EL (cell line): ENCODE measurements around the gene NR1I2.
A peak's percentile ranks its signal among the peaks of the same experiment; 100 is the strongest.

Experiments used
- DNase-seq: peaks from one replicate; pipeline ENCODE4 v3.0.0-alpha.2; 2016

NR1I2 gene

DNA sequence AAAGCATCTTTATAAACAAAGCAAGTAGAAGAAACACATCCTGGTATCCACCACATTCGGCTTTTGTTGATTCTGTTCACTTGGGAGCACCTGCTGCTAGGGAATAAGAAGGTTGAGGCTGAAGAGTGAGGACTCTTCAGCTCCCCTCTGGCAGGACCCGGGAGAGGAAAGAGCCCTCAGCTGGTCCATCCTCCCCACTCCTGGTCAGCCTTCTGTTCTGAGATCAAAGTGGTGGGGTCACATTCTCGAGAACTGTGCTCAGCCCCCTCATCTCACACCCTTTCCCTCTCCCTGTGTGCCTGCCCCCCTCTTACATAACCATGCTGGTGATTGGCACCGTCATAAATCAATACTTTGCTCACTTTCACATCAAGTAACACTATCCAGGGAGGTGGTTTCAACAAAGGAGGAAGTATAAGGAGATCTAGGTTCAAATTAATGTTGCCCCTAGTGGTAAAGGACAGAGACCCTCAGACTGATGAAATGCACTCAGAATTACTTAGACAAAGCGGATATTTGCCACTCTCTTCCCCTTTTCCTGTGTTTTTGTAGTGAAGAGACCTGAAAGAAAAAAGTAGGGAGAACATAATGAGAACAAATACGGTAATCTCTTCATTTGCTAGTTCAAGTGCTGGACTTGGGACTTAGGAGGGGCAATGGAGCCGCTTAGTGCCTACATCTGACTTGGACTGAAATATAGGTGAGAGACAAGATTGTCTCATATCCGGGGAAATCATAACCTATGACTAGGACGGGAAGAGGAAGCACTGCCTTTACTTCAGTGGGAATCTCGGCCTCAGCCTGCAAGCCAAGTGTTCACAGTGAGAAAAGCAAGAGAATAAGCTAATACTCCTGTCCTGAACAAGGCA is at the start of gene NR1I2:
Gene NR1I2 (plus strand): TSS at position 772 of the 869 bp plus-strand sequence.
- DNase-seq, result no peak

DNA sequence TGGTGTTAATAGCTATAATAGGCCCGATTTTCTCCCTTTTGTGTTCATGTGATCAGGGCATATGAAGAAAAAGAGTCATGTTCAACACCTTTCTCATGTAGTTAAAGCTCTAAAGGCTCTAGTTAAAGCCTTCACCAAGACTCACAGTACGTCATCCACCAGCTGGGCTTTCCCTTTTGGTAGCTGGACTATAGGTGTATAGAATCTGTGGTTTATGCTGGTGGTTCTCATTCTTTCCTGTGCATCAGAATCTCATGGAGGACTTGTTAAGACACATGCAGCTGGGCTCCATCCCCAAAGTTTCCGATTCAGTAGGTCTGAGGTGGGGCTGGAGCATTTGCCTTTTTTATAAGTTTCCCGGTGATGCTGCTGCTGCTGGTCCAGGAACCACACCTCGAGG is 48.1 kb upstream of the NR1I2 start:
- no peak for DNase-seq

DNA sequence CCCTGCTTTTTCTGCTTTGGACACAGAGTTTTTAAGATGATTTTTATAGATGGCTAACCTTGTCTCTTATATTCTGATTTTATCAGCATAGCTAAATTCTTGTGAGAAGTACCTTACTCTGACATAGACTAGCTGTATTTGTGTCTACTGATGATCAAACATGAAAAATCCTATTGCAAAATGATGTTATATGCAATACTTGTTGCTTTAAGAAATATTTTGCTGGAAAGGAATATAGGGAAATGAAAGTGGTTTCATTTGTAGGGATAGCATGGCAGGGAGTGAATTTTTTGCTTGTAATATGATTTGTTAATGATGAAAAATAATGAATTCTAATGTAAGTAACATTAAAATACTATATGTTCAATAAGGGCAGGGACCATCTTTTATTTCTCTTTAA is 43.2 kb upstream of the NR1I2 start:
- no peak for DNase-seq

DNA sequence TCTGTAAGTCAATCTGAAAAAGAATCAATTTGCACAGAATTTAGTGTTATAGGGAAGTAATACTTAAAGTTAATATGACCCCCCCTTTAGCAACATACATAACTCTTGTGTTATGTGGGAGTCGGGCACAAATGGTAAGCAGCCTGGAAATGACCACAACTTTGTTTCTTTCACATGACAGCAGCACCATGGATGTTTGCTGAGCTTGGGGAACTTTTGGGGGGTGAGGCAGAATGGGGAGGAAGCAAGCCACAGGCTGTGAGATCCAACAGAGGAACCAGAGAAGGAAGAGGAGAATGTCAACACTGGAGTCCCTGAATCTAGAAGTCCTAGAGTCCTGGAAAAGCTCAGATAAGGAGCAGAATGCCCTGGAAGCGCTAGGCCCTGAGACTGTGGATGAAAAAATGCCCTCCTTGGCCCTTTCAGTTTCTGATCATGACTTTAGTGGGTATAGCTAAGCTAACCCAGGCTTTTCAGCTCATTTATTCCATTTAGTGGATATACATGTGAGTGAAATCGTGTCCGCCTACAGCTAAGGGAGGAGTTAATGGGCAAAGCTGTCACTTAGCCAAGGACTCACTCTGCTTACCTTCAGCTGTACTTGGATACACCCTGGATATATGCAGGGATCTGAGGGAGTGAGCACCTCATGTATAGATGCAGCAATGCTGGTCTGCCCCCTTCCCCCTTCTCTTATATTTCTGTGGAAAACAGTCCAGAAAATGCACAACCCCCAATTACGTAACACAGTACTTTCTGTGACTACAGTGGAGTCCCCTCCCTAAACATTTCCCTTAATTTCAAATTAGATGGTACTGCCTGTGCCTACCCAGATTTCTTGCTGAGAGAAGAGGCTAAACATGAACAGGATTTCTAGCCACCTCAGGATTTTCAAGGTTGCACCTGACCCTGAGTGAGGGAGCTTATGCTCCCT is 40.0 kb upstream of the NR1I2 start:
- no peak for DNase-seq

DNA sequence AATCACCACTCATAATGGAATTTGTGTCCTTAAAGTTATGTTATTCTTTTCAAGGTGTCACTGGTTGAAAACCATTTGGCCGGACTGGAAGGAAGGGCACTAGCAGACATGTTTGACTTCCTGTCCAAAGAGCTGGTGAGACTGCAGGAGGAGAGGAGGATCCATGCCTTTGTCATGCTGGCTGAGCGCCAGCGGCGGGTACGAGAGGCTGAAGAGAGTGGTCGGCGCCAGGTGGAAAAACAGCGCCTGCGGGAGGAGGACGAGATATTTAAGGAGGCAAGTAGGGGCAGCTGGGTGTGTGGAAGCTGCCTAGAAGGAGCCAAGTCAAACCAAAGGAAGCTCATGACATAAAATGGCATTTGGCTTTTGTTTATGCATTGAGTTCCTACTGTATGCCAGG is 38.0 kb upstream of the NR1I2 start:
- DNase-seq, result no peak

DNA sequence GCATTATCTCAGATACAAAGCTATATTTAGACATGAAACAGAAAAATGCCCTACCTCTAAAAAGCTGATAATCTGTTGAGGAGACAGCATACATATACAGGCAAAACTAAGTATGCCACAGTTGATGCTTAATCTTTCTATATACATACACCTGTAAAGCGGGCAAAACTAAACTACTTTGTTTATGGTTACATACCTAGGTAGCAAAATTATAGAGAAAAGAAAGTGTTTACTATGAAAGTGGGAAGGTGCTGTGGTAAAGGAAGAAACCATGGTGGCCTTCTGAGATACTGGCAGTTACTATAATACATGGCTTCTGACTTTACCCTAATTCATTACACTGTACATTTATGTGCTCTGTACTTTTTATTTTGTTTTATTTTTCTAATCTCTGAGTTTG is 36.0 kb upstream of the NR1I2 start:
- no peak for DNase-seq

DNA sequence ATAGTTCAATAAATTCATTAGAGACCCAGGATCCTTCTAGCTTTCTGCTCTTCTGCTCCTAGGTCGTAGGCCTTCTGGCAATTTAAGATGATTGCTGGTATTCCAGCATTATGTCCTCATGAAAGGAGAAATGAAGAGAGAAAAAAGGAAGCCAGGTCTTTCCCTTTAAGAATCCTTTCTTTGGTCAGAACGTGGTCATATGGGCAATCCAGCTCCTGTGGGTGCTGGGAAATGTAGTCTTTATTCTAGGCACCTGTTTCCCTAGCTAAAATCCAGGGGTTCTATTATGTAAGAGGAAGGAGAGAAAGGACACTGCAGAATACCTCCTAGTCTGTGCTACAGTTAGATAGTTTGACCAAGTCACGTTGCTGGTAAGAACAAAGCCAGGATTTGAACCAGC is 35.5 kb upstream of the NR1I2 start:
- no peak for DNase-seq

DNA sequence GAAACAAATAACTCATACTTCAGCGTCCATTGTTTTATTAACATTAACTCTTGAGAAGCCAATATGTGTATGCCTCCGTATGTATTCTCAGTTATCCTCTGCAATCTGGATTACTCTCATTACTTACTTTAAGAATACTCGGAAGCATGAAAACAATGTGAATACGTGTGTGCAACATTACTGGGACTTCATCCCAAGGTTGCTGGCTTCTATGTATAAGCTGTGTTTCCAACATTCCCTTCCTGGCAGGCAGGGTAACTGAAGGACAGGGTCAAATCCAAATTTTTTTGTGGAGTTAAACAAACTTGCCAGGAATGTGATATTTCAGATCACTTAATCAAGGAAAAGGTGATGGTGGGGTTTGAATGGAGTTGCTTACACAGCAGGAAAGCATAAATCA is 34.5 kb upstream of the NR1I2 start:
- DNase-seq, result no peak

DNA sequence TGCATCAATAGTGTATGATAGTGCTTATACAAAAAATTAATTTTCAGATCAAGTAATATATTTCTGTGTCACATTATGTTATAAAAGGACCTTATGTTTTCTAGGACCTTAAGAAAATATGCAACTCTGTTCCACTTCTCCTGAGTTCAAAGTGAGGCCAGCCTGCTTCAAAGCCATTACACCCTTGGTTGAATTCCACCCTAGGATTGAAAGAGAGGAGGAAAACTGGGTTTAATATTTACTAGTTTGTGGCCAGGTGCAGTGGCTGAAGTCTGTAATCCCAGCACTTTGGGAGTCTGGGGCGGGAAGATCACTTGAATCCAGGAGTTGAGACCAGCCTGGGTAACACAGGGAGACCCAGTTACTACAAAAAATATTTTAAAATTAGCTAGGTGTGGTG is 32.9 kb upstream of the NR1I2 start:
- no peak for DNase-seq

DNA sequence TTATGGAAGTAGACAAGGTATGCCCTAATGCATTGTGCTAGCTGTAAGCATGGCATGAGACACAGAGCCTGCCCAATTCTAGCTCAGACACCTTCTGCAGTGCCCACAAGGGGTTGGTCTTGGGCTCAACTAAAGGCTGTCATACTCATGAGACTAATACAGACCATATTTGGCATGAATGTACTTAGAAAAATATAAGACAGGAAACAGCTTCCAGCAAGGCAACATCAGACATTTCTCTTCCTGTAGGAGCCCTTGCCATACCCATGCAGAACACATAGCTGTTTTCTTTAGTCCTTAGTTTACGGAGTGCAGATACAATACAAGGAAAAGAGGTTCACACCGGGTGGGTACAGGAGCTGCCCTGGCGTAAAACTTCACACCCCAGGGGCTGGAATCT is 30.5 kb upstream of the NR1I2 start:
- DNase-seq, result no peak

DNA sequence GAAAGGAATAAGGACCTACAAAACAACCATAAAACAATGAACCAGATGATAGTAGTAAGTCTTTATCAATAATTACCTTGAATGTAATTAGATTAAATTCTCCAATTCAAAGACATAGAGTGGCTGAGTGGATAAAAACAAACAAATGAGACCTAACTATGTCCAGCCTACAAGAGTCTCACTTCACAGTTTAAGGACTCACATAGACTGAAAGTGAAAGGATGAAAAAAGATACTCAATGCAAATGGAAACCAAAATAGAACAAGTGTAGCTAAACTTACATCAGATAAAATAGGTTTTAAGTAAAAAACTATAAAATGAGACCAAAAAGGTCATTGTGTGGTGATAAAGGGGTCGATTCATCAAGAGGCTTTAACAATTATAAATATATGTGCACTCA is 21.9 kb upstream of the NR1I2 start:
- DNase-seq, result no peak

DNA sequence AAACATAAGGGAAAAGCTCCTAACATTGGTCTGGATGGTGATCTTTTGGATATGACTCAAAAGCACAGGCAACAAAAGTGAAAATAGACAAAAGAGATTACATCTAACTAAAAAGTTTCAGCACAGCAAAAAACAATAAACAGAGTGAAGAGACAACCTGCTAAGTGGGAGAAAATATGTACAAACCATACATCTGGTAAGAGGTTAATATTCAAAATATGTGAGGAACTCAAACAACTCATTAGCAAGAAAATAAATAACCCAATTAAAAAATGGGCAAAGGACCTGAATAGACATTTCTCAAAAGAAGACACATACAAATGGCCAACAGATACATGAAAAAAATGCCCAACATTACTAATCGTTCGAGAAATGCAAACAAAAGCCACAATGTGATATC is 19.0 kb upstream of the NR1I2 start:
- DNase-seq, result peak; percentile 32

DNA sequence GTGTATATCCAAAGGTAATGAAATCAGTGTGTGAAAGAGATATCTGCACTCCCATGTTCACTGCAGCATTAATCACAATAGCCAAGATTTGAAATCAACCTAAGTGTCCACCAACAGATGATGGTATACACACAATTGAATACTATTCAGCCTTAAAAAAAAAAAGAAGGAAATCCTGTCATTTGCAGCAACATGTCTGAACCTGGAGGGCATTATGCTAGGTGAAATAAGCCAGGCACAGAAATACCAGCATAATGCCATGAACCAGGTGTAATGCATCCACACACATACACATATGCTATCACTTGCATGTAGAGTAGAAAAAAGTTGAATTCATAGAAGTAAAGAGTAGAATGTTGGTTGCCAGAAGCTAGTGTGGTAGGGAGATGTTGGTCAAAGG is 18.4 kb upstream of the NR1I2 start:
- DNase-seq, result no peak

DNA sequence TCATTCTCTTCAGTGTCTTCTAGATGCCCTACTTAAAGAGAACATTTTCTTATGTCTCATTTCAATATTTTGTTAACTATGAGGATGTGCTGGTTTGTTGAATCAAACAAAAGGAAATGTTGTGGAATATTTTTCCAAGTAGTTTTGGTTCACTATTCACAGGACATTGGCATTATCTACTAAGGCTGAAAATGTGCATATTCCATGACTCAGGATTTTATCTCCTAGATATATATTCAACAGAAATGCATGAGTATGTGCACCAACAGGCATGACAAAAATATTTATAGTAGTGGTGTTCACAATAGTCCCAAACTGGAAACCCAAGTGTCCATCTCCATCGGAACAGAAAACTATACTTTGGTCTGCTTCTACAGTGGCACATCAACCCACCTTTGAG is 16.7 kb upstream of the NR1I2 start:
- DNase-seq, result no peak

DNA sequence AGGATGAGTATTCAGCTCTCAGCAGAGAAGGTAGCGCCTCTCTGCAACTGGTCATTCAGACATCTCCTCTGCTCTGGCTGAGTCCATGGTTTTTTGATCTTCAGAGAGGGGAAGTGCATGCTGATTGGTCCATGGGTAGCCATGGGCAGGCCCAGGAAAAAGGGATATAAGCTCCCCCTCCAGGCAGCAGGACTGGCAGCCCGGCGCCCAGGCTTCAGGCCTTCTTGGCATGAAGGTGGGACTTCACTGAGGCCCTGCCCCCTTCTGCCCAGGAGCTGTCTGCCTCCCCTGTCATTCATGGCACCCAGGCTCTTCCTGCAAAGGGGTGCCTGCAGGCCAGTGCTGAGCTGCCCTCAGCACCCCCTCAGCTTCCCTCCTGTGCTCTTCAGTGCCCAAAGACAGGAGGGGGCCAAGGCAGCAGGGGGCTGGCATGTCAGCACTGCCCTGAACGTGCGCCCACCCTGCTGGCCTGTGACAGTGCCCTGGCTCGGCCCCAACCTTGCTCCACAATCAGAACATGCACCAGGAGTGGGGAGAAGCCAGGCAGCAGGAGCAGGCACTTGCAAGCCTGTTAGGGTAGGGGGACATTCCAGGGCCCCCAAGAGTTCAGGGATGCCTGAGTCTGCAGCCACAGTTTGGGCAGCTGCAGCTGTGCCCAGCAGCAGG is 13.8 kb upstream of the NR1I2 start:
- no peak for DNase-seq

DNA sequence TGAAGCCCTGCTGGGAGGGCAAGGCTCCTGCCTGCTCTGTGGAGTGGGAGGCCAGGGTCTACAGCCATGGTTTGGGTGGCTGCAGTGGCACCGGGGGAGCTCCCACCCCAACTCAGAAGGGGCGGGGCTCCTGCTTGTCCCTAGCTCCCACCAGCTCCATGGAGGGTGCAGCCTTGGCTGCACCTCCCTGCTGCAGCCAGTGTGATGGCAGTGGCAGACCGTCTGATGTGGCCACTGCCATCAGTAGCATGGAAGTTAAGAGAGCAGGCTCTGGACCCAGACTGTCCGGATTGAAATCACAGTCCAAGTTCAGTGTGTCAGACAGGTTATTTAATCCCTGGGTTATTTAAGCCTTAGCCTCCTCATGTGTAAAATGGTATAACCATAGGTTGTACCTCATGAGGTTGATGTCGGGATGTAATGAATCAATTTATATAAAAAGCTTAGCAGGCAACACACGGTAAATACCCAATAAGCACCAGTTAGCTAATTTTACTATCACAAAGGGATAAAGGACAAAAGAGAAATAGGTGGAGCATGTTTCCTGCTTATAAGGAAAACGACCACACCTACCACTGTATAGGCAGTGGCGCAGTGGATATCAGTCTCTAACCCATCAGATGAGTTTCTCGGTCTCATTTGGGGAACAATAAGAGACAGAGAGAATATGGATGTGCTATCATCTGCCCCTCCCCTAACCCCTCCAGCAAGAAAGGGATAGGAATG is 13.1 kb upstream of the NR1I2 start:
- DNase-seq, result no peak

DNA sequence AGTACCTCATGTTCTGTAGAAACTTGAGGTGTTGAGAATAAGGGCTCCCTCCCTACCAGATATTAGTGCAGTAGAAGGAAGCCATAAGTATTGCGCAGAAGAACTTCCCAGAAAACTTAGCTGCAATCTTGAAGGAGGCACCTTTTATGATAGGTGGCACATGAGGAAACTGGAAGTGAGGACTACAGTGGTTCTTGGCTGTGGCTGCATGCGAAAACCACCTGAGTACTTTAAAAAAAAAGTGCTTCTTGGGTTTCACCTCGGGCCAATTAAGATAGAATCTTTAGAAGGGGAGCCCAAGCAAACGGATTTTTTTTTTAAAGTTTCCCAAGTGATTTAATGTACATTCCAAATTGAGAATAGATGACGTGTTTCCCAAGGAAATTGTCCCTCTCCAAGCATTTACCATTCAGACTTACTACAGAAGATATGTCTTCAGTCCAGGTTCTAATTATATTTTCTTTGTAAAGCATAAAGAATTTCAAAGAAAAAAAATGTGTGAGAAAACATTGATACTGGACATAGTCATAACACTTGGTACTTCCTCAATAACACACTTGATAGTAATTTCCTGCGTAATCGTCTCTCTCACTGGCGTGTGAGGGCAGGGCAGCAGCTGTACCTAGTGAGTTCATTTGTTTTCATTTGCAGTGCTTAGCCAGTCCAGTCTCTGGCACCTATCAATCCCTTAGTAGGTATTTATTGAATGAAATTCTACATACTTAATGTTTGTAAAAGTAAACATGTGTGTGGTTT is 12.3 kb upstream of the NR1I2 start:
- peak; percentile 77 for DNase-seq

DNA sequence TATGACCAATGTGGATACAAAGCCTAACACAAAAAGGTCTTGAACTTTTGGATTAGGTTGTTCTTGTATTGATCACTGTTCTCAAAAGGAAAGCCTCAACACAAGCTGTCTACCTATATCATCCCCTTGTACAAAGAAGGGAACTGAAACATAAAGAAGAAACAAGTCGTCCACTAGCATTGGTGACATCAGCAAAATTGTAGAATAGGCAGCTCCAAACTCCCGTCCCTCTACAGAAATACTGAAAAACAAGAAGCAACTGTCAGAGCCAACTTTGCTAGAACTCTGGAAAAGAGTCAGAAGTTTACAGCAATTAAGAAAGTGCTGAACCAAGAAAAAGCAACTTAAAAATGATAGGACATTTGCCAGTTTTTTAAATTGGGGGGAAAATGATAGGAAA is 7.5 kb upstream of the NR1I2 start:
- DNase-seq, result no peak

DNA sequence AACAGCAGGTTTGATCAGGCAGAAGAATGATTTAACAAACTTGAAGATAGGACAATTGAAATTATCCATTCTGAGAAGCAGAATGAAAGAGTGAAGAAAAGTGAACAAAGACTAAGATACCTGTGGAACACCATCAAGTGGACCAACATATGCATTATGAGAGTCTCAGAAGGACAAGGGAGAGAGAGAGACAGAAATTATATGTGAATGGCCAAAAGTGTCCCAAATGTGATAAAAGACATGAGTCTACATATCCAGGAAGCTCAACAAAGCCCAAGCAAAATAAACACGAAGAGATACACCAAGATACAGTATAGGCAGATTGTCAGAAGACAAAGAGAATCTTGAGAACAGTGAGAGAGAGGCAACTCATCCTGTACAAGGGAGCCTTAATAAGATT is 5.6 kb upstream of the NR1I2 start:
- no peak for DNase-seq

DNA sequence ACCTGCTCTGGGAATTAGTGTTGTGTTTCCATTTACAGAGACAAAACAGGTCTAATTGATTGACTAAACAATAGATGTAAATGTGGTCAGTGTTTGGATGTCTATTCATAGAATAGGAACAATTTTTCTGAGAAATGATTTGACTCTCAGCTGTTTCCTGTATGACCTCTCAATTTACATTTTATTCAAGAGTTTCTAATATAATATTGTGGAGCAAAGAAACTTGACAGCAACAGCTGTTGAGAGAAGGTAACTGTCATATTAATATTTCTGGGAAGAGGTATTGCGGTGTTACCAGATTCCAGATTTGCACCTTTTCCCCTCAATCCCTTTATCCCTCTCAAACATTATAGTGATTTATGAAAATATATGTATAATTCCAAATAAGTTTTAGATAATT is 3.7 kb upstream of the NR1I2 start:
- no peak for DNase-seq

DNA sequence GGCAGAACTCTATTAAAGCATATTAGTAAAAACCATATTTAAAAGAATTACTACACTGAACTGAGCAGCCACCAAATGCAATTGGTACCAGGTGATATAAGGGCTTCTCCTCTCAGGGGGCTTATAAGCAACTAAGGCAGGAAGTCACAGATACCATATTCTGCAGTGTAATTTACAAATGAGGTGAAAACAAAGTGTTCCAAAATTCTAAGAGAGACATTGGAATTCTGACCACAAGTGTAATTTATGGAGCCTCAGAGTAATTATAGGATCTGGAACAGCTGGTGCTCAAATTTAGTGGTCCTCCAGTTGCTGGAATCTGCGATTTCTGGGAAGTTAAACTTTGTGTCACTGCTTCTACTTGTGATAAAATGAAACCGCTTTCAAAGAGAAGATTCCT is 3.1 kb upstream of the NR1I2 start:
- no peak for DNase-seq

DNA sequence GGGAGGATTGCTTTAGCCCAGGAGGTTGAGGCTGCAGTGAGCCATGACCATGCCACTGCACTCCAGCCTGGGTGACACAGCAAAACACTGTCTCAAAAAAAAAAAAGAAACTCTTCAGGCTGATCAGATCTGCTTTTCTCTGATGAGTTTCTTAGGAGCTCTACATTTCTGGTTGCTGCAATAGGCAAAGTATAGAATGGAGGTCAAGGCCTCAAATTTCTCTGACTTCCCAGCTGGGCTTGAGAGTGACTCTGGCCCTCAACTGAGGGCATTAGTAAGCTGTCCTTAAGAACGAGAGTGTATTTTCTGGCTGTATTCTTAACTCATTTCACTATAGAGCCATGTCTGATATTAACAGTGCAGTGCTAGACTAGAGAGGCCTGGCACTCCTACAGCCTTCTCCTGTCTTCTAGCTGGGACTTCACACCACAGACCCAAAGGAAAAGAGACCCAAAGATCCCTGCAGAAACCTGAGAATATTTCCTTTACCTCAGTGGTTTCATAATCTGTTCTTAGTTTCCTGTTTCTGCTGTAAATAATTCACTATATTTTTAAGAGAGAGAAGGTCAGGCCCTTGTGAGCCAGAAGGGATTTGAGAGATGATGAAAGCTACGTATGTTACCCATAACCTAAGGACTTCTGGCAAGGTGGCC is 2.0 kb upstream of the NR1I2 start:
- no peak for DNase-seq
